ENCODE results near the gene VIPR2. TPM values are rescaled to one million over a fixed set of nuclear protein-coding genes. Genes with fewer than 3 reads are reported as not detected.

Gene VIPR2
- total and polyA plus RNA-seq, 8 donors, result 3.7 to 13.7 (median 10.6) TPM

GRCh38 chr7:159096736-159097581 lies 47.7 kb downstream of the VIPR2 start:
- H3K27me3 ChIP-seq, result no peaks in the 10 kb centered on the region
- intact Hi-C loops (cut with DNase I), result no loop called here
- no peak for ATAC-seq
- no peaks in the 10 kb centered on the region for H3K4me1 ChIP-seq
- 90 to 94% methylated on average over 27 of the region's 27 CpGs for WGBS, 2 donors
- DNase-seq, result peak in 4 of 6 donors; percentile 7 to 45 (median 27)
- no peak overlapping the region for H3K4me3 ChIP-seq
- no peak for FAIRE-seq
- TF ChIP-seq CTCF (IDR thresholded peaks at IDR 0.05), result no peak
- peaks cover 0 to 4% (median 0%) of the 10 kb centered on the region in 3 donors for H3K36me3 ChIP-seq
- no peak overlapping the region for H3K27ac ChIP-seq
- no peaks in the 10 kb centered on the region for H3K9me3 ChIP-seq

- DNase-seq, result peak in 3 of 6 donors; percentile 5 to 49 (median 9)
- WGBS, 2 donors, result 94 to 95% methylated on average over 14 of the region's 14 CpGs
- no peak overlapping the region for H3K27ac ChIP-seq
- no peaks in the 10 kb centered on the region for H3K4me1 ChIP-seq
- no peak for ATAC-seq
- H3K27me3 ChIP-seq, result no peaks in the 10 kb centered on the region
- no peak overlapping the region for H3K4me3 ChIP-seq
- no peaks in the 10 kb centered on the region for H3K9me3 ChIP-seq
- intact Hi-C loops (cut with DNase I), result no loop called here
- TF ChIP-seq CTCF (IDR thresholded peaks at IDR 0.05), result no peak
- H3K36me3 ChIP-seq, result peaks cover 0 to 4% (median 0%) of the 10 kb centered on the region in 3 donors
- no peak for FAIRE-seq
Measured at GRCh38 chr7:159095979-159096411, 48.7 kb downstream of the VIPR2 start.

DNA sequence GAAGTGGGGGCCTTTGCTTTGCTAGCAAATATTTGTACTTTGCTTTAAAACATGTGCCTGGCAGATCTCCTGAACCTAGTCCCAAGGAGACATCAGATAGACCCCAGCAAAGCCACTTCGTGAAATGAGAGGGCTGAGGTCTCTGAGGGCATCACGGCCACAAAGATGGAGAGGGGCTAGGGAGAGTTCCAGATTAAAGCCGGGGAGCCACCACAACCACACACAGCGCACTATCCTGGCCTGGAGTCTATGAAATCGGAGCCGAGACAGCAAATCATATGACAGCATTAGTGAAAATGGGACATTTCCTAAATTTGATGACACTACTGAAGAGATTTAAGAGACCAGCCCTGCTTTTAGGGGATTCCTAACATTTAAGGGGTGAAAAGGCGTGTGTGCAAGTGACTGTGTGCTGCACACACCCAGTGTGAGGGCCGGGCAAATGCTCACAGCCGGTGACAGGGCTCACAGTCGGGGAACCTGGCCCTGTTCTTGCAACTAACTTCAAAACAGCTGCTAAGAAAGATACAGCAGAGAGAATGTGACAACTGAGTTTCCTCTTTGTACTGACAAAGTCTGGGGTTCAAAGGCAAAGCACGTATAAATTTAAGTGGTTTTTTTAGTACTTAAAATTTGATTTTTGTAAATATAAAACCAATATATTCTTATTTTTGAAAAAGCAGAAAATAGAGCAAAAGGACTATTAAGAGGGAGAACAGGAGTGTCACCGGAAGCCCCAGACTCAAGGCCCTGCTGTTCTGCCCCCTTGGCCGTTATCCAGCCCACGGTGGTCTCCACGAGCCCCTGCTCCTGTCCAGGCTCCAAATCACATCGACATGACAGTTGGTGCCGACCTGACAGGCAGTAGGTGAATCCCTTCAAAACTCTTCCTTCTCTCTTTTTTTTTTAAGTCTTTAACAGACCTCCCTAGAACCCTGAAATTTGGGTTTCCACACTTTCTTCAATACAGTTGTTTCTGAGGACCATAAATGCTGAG lies 49.5 kb downstream of the VIPR2 start:
- H3K4me3 ChIP-seq, result no peak overlapping the region
- intact Hi-C loops (cut with DNase I), result no loop called here
- no peak overlapping the region for H3K27ac ChIP-seq
- ATAC-seq (no peak), FAIRE-seq (no peak), DNase-seq (peak in 2 of 6 donors; percentile 9 to 21)
- H3K9me3 ChIP-seq, result no peaks in the 10 kb centered on the region
- H3K27me3 ChIP-seq, result no peaks in the 10 kb centered on the region
- no peak for TF ChIP-seq CTCF (IDR thresholded peaks at IDR 0.05)
- H3K4me1 ChIP-seq, result no peaks in the 10 kb centered on the region
- peaks cover 0 to 4% (median 0%) of the 10 kb centered on the region in 3 donors for H3K36me3 ChIP-seq
- 81 to 82% methylated on average over 17 of the region's 17 CpGs for WGBS, 2 donors

DNA sequence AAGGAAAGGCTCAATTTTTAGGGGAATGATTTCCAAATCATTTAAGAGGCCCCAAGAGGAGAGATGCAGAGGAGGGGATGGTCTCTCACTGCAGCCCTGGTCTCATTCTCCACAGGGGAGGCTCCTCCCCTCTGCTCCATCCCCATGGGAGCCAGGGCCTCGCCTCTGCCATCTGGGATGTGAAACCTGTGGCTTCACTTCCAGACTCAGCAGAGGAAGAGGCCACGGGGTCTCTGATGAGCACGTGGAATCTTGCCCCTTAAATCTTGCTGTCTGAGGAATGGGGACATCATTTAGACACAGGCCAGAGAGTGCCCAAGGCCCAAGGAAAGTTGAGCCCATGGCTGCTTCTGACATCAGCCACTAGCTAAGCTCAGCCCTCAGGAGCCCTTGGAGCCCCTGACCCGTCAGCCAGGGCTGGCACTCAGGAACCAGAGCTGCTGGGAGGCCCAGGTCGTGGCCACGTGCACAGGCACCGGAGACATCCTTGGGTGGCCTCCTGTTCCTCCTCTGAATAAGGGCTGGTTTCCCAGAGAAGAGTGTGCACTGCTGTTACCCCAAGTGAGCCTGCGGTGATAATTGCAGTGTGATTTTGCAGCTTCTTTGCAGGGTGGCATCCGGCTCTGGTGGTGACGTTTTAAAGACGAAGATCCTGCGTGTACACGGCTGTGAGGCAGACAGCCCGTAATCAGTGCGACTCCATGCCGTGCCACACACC lies 50.5 kb downstream of the VIPR2 start:
- WGBS, 2 donors, result 84 to 87% methylated on average over 16 of the region's 16 CpGs
- Histone ChIP-seq H3K36me3 (peaks cover 0 to 4% (median 0%) of the 10 kb centered on the region in 3 donors), H3K27ac (no peak overlapping the region), H3K4me3 (no peak overlapping the region), H3K4me1 (no peaks in the 10 kb centered on the region), H3K27me3 (no peaks in the 10 kb centered on the region), H3K9me3 (no peaks in the 10 kb centered on the region)
- ATAC-seq (no peak), DNase-seq (peak in 2 of 6 donors; percentile 11 to 39), FAIRE-seq (no peak)
- intact Hi-C loops (cut with DNase I), result no loop called here
- TF ChIP-seq CTCF (IDR thresholded peaks at IDR 0.05), result no peak
